ENCODE results near the gene KCNC1. TPM values are rescaled to one million over a fixed set of nuclear protein-coding genes. Genes with fewer than 3 reads are reported as not detected.

Gene KCNC1
- total RNA-seq, 1 experiment from 2014 or later, result 0.04 TPM

GRCh38 chr11:17782145-17782544 lies 47.6 kb downstream of the KCNC1 start:
- no peaks in the 10 kb centered on the region for H3K9me3 ChIP-seq (ENCODE audit: control insufficient read depth, low read depth, low read length)
- no peak overlapping the region for H4K8ac ChIP-seq (replicated peaks; ENCODE audit: insufficient read length, low read depth, low read length)
- no peak overlapping the region for H3K4me2 ChIP-seq (ENCODE audit: insufficient read depth, insufficient read length, low read length)
- H3K4ac ChIP-seq (ENCODE audit: low read depth, low read length), result no peak overlapping the region
- no peaks in the 10 kb centered on the region for H3K23me2 ChIP-seq (ENCODE audit: insufficient read length, low read depth, low read length, poor library complexity, severe bottlenecking)
- H4K91ac ChIP-seq (ENCODE audit: insufficient read length, low read depth, low read length), result no peak overlapping the region
- no peak overlapping the region for H3K23ac ChIP-seq (ENCODE audit: insufficient read length, low read depth, low read length)
- no peak overlapping the region for H2BK15ac ChIP-seq (ENCODE audit: low read depth, low read length)
- H3K79me1 ChIP-seq (ENCODE audit: insufficient read depth, low read depth, low read length, poor library complexity, severe bottlenecking), result no peaks in the 10 kb centered on the region
- Mint-ChIP-seq H3K27me3 (ENCODE audit: low read depth) (peaks cover 2% of the 10 kb centered on the region), H3K27ac (no peak overlapping the region), H3K9me3 (no peaks in the 10 kb centered on the region), H3K4me1 (no peaks in the 10 kb centered on the region), H3K4me3 (no peak overlapping the region), H3K36me3 (ENCODE audit: insufficient read depth in 1 of 3, low read depth in 3 of 3) (peaks cover 0 to 3% (median 0%) of the 10 kb centered on the region in 3 experiments; a peak in 1 of 7 replicates)
- TF ChIP-seq, protein P1, sequence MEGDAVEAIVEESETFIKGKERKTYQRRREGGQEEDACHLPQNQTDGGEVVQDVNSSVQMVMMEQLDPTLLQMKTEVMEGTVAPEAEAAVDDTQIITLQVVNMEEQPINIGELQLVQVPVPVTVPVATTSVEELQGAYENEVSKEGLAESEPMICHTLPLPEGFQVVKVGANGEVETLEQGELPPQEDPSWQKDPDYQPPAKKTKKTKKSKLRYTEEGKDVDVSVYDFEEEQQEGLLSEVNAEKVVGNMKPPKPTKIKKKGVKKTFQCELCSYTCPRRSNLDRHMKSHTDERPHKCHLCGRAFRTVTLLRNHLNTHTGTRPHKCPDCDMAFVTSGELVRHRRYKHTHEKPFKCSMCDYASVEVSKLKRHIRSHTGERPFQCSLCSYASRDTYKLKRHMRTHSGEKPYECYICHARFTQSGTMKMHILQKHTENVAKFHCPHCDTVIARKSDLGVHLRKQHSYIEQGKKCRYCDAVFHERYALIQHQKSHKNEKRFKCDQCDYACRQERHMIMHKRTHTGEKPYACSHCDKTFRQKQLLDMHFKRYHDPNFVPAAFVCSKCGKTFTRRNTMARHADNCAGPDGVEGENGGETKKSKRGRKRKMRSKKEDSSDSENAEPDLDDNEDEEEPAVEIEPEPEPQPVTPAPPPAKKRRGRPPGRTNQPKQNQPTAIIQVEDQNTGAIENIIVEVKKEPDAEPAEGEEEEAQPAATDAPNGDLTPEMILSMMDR (conservative IDR thresholded peaks at IDR 0.05), result no peak
- no peak overlapping the region for H2BK5ac ChIP-seq (ENCODE audit: insufficient read length, low read length)
- no peak overlapping the region for H2AFZ ChIP-seq (ENCODE audit: low read length)
- H3K9ac ChIP-seq (ENCODE audit: extremely low read depth, insufficient read length, low read length), result no peak overlapping the region
- no peak overlapping the region for H2BK20ac ChIP-seq (ENCODE audit: low read depth, low read length, poor library complexity, severe bottlenecking)
- no peak for DNase-seq
- H3T11ph ChIP-seq (ENCODE audit: low read length), result no peak overlapping the region
- no peak overlapping the region for H3K27ac ChIP-seq (ENCODE audit: insufficient read length, low read depth, low read length)
- no peak overlapping the region for H3K14ac ChIP-seq (ENCODE audit: insufficient read depth, low read length)
- no peaks in the 10 kb centered on the region for H3K4me1 ChIP-seq (ENCODE audit: insufficient read depth, low read length)
- no CpG with 5 or more reads among the region's 12 CpGs for WGBS (ENCODE audit: extremely low coverage, insufficient read length, low lambda C conversion rate)
- H4K20me1 ChIP-seq (ENCODE audit: control insufficient read depth, insufficient read depth, insufficient read length), result no peaks in the 10 kb centered on the region
- H2AK5ac ChIP-seq (ENCODE audit: insufficient read length, low read length), result no peak overlapping the region
- H3K79me2 ChIP-seq (ENCODE audit: insufficient read depth, low read length), result no peaks in the 10 kb centered on the region
- H4K5ac ChIP-seq (ENCODE audit: insufficient read length, low read depth, low read length), result no peak overlapping the region
- H3K18ac ChIP-seq (ENCODE audit: insufficient read length, low read depth, low read length), result no peak overlapping the region
- no peak overlapping the region for H2BK120ac ChIP-seq (ENCODE audit: low read depth, low read length, poor library complexity, severe bottlenecking)
- no peak overlapping the region for H3K56ac ChIP-seq (ENCODE audit: insufficient read length, low read depth, low read length)
- no peaks in the 10 kb centered on the region for H3K27me3 ChIP-seq (ENCODE audit: insufficient read depth, low read length)
- no peak overlapping the region for H2BK12ac ChIP-seq (ENCODE audit: insufficient read length, low read depth, low read length)
